Endothelial cell of umbilical vein (primary cell): Measurements from ENCODE around the gene FGF2. TPM values are rescaled to one million over a fixed set of nuclear protein-coding genes. Genes with fewer than 3 reads are reported as not detected.
"Not testable (repeated sequence)": the region's sequence is repeated elsewhere in the genome, so short reads cannot be mapped to it uniquely, and the experiment has no call there.

Source experiments
- BruUV-seq: library from RNA; stranded (reverse); fragments of 400-500 nt; replicated peaks from 2 replicates; lab custom pipeline; 2021; lab: Mats Ljungman, UMichigan
- CTCF ChIA-PET: fragments of 300-600, 350-600 bp; sonication (Branson Sonifier 250); formaldehyde crosslinking; loops from one replicate; lab custom pipeline; 2021; ENCODE audit warnings: antibody characterized with exemption, inconsistent platforms; lab: Charles Lee
- POLR2A ChIA-PET: fragments of 300-600, 350-600 bp; sonication (Branson Sonifier 250); formaldehyde crosslinking; loops from one replicate; lab custom pipeline; 2021; ENCODE audit warnings: antibody characterized with exemption, inconsistent platforms; lab: Charles Lee
- DNase-seq: peaks from one replicate; pipeline ENCODE4 v3.0.0-alpha.2; 2011; ENCODE audit warnings: low read depth, low spot score
- FAIRE-seq: peaks from 2 replicates; lab custom pipeline; 2011; peaks lifted over from hg19 to GRCh38; lab: Jason Lieb, UNC
- H2AFZ ChIP-seq: 2 replicates; pipeline ENCODE4 v1.6.0; 2012; ENCODE audit warnings: low read depth, low read length, control low read depth, inconsistent platforms
- H3K27ac ChIP-seq: 2 replicates; pipeline ENCODE4 v1.5.1; 2011; ENCODE audit warnings: low read depth, mild to moderate bottlenecking, control low read depth, low read length, moderate library complexity; ENCODE audit not compliant: insufficient read depth
- H3K27me3 ChIP-seq, 2 experiments: 2 replicates each; pipeline versions ENCODE4 v1.6.0 to v1.6.1; 2011; ENCODE audit warnings: low read length in 2 of 2, mixed read lengths in 1 of 2; ENCODE audit not compliant: control insufficient read depth in 2 of 2, insufficient read depth in 2 of 2
- H3K36me3 ChIP-seq, 2 experiments: 2 replicates in 1 of 2; 3 replicates in 1 of 2; pipeline ENCODE4 v1.5.1; 2011; ENCODE audit warnings: low read length in 2 of 2, mild to moderate bottlenecking in 1 of 2, moderate library complexity in 1 of 2; ENCODE audit not compliant: control insufficient read depth in 2 of 2, insufficient read depth in 2 of 2; ENCODE audit errors: extremely low read depth in 1 of 2
- H3K4me1 ChIP-seq: 3 replicates; pipeline ENCODE4 v1.5.1; 2011; ENCODE audit warnings: mild to moderate bottlenecking, low read length; ENCODE audit not compliant: control insufficient read depth, insufficient read depth; ENCODE audit errors: extremely low read depth
- H3K4me2 ChIP-seq: 2 replicates; pipeline ENCODE4 v1.6.1; 2011; ENCODE audit warnings: low read length, control low read depth, mixed read lengths; ENCODE audit not compliant: insufficient read depth
- H3K4me3 ChIP-seq, 3 experiments: fragments of 200-600 bp in 1 of 3; sonication (generic), shearing (Covaris generic) in 1 of 3; replicated peaks in 1 of 3; 2 replicates each; pipeline ENCODE4 v1.5.1; 2011 to 2016; ENCODE audit warnings: control low read depth in 3 of 3, low read length in 3 of 3, mild to moderate bottlenecking in 2 of 3, inconsistent platforms in 1 of 3, low read depth in 1 of 3, moderate library complexity in 1 of 3; ENCODE audit not compliant: insufficient read depth in 1 of 3
- H3K79me2 ChIP-seq: 2 replicates; pipeline ENCODE4 v1.6.0; 2012; ENCODE audit warnings: low read length, inconsistent platforms; ENCODE audit not compliant: control insufficient read depth, insufficient read depth
- H3K9ac ChIP-seq: replicated peaks from 2 replicates; pipeline ENCODE3; 2011; ENCODE audit warnings: low read length, control low read depth; ENCODE audit not compliant: insufficient read depth; ENCODE audit errors: extremely low read depth
- H3K9me1 ChIP-seq: replicated peaks from 3 replicates; pipeline ENCODE4 v1.6.0; 2011; ENCODE audit warnings: mild to moderate bottlenecking, low read length; ENCODE audit not compliant: control insufficient read depth, insufficient read depth; ENCODE audit errors: extremely low read depth
- H3K9me3 ChIP-seq: replicated peaks from 2 replicates; pipeline ENCODE4 v1.5.1; 2012; ENCODE audit warnings: low read length, inconsistent platforms; ENCODE audit not compliant: control insufficient read depth, insufficient read depth
- H4K20me1 ChIP-seq: replicated peaks from 2 replicates; pipeline ENCODE3; 2011; ENCODE audit warnings: mild to moderate bottlenecking, low read length; ENCODE audit not compliant: control insufficient read depth, insufficient read depth; ENCODE audit errors: extremely low read depth
- CTCF ChIP-seq, 2 donors: IDR thresholded peaks; 1 replicate in 1 of 2; 2 replicates in 1 of 2; pipeline ENCODE4 v1.5.1; 2011; ENCODE audit warnings: low read length in 2 of 2, mild to moderate bottlenecking in 2 of 2, moderate library complexity in 2 of 2, control low read depth in 1 of 2, inconsistent platforms in 1 of 2, low read depth in 1 of 2; ENCODE audit not compliant: insufficient read depth in 1 of 2; ENCODE audit errors: extremely low read depth in 1 of 2
- EZH2 ChIP-seq: IDR thresholded peaks from 2 replicates; pipeline ENCODE4 v1.6.1; 2012; ENCODE audit warnings: borderline replicate concordance, low read depth, mild to moderate bottlenecking, moderate library complexity, low read length, inconsistent platforms; ENCODE audit not compliant: severe bottlenecking
- FOS ChIP-seq: IDR thresholded peaks from 2 replicates; pipeline ENCODE4 v1.6.1; 2011; ENCODE audit warnings: mild to moderate bottlenecking, low read length, moderate library complexity, borderline replicate concordance; ENCODE audit not compliant: insufficient read depth
- GATA2 ChIP-seq: IDR thresholded peaks from 2 replicates; pipeline ENCODE4 v1.7.0; 2011; ENCODE audit warnings: low read depth, mild to moderate bottlenecking, moderate library complexity, mixed read lengths, low read length; ENCODE audit not compliant: insufficient read length, insufficient read depth
- JUN ChIP-seq: IDR thresholded peaks from 2 replicates; pipeline ENCODE4 v1.6.1; 2011; ENCODE audit warnings: borderline replicate concordance, low read depth; ENCODE audit not compliant: insufficient read length, insufficient read depth
- MAX ChIP-seq: IDR thresholded peaks from 2 replicates; pipeline ENCODE4 v1.6.1; 2011; ENCODE audit not compliant: insufficient read depth, insufficient read length
- MYC ChIP-seq: IDR thresholded peaks from one replicate; pipeline ENCODE4 v1.6.1; 2011; ENCODE audit warnings: mild to moderate bottlenecking, low read depth, low read length
- POLR2A ChIP-seq: IDR thresholded peaks from 2 replicates; pipeline ENCODE4 v1.6.1; 2012; ENCODE audit warnings: low read depth, mild to moderate bottlenecking, control low read depth, low read length
- POLR2AphosphoS5 ChIP-seq: IDR thresholded peaks from 2 replicates; pipeline ENCODE4 v1.6.1; 2012; ENCODE audit warnings: low read depth, mild to moderate bottlenecking, control low read depth, low read length, moderate library complexity; ENCODE audit not compliant: insufficient read depth
- dilution Hi-C: fragments of 300-500 bp; cut with MboI; formaldehyde crosslinking; loops from one replicate; pipeline ENCODE4 v1.15.0; 2019; ENCODE audit warnings: low sequenced_read_pairs; ENCODE audit not compliant: extremely low pct_ligation_motif_present
- intact Hi-C: fragments of 100-400 bp; cut with micrococcal nuclease; formaldehyde crosslinking; loops from one replicate; pipeline ENCODE4 v1.10.0; 2022
- polyA plus RNA-seq, 4 experiments: library from polyadenylated mRNA; depleted of rRNA in 3 of 4; stranded (reverse) in 3 of 4; unstranded in 1 of 4; fragments of >200 nt; gene quantifications; 2 replicates each; pipeline versions ENCODE4 v1.2.1 to v1.2.3, GENCODE V29; 2011 to 2012; ENCODE audit warnings: missing spikeins in 1 of 4
- total RNA-seq: library from RNA; stranded (reverse); gene quantifications from 2 replicates; pipeline ENCODE4 v1.2.3, GENCODE V29; 2021

FGF2 gene
- total and polyA plus RNA-seq, 2 donors (not counting 3 experiments of a cell fraction or from before 2014, with no cell fraction given), result 4.6 to 23.9 TPM

- H3K9me1 ChIP-seq, intact Hi-C loops, H4K20me1 ChIP-seq, POLR2A ChIA-PET, DNase-seq, H3K4me1 ChIP-seq, H2AFZ ChIP-seq, H3K79me2 ChIP-seq, H3K4me2 ChIP-seq, H3K27ac ChIP-seq, H3K4me3 ChIP-seq, BruUV-seq, CTCF ChIA-PET, H3K9me3 ChIP-seq, H3K9ac ChIP-seq, H3K27me3 ChIP-seq, FAIRE-seq, dilution Hi-C loops: not testable (repeated sequence)
- peaks cover 0 to 12% of the 10 kb centered on the region in 2 experiments for H3K36me3 ChIP-seq
Observed at GRCh38 chr4:122945136-122945535, 118.5 kb downstream of the FGF2 start.

GRCh38 chr4:122946142-122946541, 119.5 kb downstream of the FGF2 start:
- Histone ChIP-seq H4K20me1 (no peaks in the 10 kb centered on the region), H3K4me2 (no peak overlapping the region), H3K79me2 (no peaks in the 10 kb centered on the region), H3K9ac (no peak overlapping the region), H3K36me3 (peaks cover 3 to 12% of the 10 kb centered on the region in 2 experiments), H3K4me3 (no peak overlapping the region), H2AFZ (no peak overlapping the region), H3K9me3 (no peaks in the 10 kb centered on the region), H3K9me1 (no peaks in the 10 kb centered on the region), H3K27ac (no peak overlapping the region), H3K4me1 (no peaks in the 10 kb centered on the region), H3K27me3 (no peaks in the 10 kb centered on the region)
- intact Hi-C loops, result no loop called here
- no TSS peak for BruUV-seq
- DNase-seq, result no peak
- no peak for FAIRE-seq
- CTCF ChIA-PET, result interaction anchor here (1.0 kb wide), 1 partner anchor 229 kb away, joined by 3 read pairs; no protein-coding TSS in a partner anchor
- no peak for TF ChIP-seq GATA2
- TF ChIP-seq MYC, result no peak
- no peak for TF ChIP-seq JUN
- no peak for TF ChIP-seq EZH2
- no peak for TF ChIP-seq POLR2AphosphoS5
- no peak for TF ChIP-seq CTCF (IDR thresholded peaks at IDR 0.05; ENCODE audit: extremely low read depth in 1 of 2, insufficient read depth in 1 of 2, low read depth in 1 of 2, low read length in 2 of 2)
- TF ChIP-seq POLR2A, result no peak
- TF ChIP-seq MAX, result no peak
- TF ChIP-seq FOS, result no peak
- dilution Hi-C loops, result no loop called here
- POLR2A ChIA-PET, result no interaction called here
